GM12873 (cell line): ENCODE measurements around the gene ACOX1.

Experiments
- TF ChIP-seq, protein P1 (sequence below): IDR thresholded peaks from 2 replicates; pipeline ENCODE4 v1.5.1; 2012; ENCODE audit warnings: low read depth, mild to moderate bottlenecking, moderate library complexity, low read length, control low read depth; ENCODE audit not compliant: insufficient read depth; ENCODE audit errors: missing control alignments

The ACOX1 gene

DNA sequence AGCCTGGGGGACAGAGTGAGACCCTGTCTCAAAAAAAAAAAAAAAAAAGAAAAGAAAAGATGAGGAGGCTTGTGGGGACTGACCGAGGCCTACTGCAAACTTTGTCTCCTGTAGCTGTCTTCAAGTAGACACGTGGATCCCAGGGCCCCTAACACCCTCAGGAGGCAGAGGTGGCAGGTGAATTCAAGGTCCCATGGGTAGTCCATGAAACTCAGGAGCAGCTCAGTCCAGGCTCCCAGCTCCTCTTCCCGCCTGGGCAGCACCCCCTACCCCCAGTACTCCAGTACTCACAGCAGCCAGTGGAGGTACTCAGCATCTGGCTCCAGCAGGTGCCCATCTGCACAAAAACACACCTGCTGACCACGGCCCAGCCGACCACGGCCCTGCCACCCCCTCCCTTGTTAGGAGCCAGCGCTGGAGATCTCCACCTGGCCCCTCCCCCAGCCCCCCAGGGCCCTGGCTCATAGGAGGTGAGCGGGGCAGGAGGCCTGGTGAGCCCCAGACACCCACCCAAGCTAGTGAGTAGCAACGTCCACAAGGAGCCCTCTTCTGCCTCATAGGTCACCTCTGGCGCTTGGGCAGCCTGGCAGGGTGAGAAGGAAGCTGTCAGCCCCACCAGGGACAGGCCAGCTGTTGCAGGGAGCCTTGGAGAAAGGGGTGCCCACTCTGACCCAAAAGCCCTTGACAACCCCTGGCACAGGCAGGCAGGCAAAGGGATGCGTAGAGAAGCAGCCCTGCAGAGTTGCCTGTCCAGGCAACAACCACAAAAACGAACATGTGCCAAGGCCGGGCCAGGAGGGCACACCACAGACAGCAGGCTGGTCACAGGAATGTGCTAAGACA is 78.1 kb downstream of the ACOX1 start:
- TF ChIP-seq, protein P1, sequence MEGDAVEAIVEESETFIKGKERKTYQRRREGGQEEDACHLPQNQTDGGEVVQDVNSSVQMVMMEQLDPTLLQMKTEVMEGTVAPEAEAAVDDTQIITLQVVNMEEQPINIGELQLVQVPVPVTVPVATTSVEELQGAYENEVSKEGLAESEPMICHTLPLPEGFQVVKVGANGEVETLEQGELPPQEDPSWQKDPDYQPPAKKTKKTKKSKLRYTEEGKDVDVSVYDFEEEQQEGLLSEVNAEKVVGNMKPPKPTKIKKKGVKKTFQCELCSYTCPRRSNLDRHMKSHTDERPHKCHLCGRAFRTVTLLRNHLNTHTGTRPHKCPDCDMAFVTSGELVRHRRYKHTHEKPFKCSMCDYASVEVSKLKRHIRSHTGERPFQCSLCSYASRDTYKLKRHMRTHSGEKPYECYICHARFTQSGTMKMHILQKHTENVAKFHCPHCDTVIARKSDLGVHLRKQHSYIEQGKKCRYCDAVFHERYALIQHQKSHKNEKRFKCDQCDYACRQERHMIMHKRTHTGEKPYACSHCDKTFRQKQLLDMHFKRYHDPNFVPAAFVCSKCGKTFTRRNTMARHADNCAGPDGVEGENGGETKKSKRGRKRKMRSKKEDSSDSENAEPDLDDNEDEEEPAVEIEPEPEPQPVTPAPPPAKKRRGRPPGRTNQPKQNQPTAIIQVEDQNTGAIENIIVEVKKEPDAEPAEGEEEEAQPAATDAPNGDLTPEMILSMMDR = no peak

DNA sequence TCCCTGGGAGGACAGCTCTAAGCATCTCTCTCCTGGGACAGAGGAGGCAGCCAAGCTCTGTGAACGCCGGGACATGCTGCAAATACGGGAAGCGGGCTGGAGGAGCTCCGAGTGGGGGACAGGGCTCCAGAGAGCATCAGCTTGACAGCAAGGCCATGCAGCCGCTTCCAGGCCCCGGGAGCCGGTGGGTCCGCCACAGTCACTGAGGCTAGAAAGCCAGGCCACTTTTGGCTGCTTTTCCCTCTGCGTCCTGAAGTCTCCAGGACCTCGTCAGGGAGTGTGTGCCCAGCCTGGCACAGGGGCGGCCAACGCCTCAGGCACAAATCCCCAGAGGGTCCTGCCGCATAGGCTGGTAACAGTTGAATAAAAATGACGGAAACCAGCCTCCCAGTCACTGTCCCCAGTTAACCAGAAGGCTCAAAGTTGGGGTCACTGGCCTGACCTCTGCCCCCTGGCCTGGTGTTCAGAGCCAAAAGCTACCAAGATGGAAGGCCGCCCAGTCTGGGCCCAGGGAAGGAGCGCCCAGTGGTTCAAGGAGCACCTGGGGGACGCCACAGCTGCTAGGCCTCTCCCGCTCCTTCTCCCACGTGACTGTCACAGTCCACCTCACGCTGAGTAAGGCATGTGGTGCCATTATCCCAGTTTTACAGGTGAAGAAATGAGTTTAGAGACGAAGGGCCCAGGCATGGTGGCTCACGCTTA is 79.0 kb downstream of the ACOX1 start:
- TF ChIP-seq, protein P1 = no peak

DNA sequence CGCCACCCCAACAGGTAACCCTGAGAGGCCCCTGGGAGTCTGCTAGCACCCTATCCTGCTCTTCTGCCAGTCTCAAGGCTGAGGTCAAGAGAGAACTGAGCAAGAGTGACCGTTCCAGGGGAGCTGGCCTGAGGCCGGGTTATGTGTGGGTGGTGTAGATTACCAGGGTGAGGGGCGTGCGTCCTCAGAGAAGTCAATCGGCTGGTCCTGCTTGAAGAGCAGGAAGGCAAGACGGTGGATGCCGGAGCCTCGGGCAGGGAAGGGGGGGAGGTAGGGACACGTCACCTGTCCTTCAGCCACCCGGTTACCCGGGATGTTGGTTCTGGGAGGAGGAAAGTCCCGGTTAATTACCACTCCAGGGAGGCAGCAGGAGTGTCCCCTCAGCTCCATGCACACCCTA is 79.6 kb downstream of the ACOX1 start:
- TF ChIP-seq, protein P1 = no peak

DNA sequence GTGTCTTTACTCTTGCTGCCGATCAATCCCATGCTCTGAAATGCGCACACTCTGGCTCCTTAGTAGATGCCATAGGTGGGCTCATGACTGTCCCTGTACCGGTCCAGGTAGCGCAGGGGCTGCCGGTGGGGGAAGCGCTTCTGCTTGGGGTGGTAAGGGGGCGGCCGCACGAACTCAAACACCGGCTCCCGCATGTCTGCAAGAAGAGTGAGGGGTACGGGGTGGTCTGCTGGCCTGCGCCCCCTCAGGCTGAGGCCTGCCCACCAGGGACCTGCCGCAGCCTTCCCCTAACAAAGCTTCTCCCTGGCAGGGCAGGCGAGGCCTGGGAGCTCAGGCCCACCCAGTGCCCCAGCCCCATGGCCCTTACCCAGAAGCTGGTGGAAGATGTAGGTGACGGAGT is 80.2 kb downstream of the ACOX1 start:
- TF ChIP-seq, protein P1 = no peak

DNA sequence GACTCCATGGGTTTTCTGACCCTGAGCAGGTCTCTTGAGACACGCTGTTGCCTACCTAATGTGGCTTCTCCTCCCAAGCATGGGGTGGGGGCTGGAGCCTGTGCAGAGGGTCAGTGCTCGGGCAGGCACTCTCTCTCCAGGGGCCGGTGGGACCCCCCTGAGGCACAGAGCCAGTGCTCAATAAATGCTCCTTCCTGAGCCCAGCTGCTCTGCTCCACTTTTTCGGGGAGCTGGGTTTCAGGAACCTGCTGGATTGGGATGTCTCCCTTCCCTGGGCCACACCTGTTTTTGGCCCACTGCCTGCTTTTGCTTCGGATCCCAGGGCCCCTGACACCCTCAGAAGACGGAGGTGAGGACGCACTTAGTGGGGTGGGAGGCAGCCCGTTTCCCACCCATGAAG is 80.9 kb downstream of the ACOX1 start:
- TF ChIP-seq, protein P1 = no peak

DNA sequence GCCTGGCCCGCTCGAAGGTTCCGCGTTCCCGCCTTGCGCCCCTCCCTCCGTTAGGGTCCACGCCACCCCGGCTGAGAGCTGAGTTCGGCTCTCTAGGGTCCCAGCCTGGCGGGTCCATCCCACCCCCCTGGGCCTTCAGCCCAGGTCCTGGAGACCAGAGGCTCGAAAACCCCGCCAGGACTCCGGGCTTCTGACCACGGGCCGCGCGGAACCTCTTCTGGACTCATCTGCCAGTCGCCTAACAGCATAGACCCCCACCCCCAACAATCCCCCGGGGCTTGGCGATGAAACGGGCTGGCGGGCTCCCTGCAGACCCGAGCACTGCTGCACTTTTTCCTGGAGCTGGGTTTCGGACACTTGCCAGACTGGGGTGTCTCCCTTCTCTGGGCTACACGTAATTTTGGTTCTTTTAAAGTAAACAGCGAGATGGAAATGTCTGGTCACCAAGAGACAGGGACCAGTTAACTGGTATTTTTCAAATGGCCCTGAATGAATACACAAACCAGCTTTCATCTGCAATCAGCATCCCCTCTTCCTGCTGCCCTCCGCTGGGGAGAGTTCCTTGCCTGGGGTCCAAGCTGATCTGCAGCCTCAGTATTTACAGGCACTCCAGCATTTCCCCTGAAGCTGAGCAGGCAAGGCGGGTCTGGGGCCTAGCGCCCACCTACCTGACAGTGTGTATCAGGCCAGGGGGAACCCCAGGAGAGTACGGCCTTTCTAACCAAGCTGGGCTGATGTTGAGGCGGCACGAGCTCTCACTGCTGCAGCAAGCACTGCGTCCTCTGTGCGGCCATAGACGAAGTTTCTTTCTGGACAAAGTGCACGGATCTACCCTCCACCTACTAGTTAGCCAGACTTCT is 81.6 kb downstream of the ACOX1 start:
- TF ChIP-seq, protein P1 = no peak

DNA sequence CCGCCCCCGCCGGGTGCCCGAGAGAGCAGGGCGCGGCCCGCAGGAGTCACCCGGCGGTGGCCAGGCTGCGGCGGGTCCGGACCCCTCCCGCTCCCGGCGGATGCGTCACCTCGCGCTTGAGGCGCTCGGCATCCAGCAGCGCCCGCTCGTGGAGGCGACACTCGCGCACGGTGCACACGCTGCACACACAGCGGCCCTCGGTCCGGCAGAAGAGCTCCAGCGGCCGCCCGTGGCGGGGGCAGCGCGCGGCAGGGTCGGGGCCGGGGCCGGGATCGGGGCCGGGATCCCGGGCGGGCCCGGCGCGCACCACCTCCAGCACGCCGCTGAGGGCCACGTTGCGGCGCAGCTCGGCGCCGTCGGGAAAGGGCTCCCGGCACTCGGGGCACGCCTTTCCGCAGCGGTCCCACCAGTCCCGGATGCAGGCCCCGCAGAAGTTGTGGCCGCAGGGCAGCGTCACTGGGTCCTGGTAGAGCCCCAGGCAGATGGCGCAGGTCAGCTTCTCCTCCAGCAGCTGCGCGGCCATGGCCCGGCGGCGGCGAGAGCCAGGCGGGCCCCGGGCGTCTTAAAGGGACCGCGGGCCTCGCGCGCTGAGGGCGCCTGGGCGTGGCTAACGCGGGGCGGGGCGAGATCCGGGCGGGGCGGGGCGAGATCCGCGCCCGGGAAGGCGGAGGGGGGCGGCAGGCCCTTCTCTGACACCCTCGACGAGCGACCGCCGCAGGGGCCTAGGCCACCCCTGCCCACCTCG is 82.4 kb downstream of the ACOX1 start, which contains the start of gene TRIM65:
TSS of gene TRIM65 (minus strand) at position 537 of the 745 bp plus-strand sequence. CDS start at position 523, 14 bp downstream.
- TF ChIP-seq, protein P1 = peak; percentile 37
